GM18858 (cell line): ENCODE measurements around the gene ADGRD1.

Experiments
- ATAC-seq: cut with Tn5 transposase; IDR thresholded peaks from one replicate; pipeline ENCODE4 v1.9.1; 2021; ENCODE audit not compliant: unreplicated experiment

Gene ADGRD1

DNA sequence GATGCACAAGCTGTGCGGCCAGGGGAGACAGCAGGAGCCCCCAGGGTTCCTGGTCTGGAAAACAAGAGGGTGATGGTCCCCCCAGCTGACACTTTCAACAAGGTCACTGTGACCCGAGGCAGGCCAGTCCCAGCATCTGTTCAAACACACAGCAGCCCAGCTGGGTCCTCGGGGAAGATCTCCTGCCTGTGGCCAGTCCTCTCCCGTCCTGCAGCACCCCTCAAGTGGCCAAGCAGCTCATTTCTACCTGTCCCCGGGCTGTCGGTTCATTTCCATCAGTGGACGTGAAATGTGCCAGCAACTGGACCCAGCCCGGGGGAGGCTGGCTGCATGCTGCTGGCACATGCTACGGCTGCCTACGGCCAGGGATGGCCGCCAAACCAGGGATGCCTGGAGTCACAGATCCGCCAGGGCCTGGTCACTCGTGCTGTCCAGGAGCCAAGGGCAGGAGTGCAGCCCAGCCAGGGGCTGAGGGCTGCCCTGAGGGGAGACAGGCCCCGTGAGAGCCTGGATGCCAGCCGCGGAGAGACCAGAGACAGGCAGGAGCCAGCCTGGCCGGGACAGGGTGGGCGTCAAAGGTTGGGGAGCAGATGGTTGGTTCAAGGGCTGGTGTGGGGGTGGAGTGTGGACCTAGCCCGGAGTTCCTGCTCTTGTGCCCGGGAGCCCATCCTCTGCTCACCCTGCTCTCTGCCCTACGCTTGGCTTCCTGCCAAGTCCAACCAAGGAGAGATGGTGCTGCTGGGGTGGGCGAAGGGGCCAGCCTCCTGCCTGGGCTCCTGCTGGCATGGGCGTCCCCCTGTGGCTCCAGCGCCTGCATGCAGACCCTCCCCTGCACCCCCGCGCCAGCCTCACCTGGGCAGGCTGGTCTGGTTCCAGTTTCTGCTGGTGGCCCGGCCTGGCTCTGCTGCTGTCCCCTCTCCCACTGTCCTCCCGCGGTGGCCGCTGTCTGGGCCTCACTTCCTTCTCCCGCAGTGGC is 143.8 kb downstream of the ADGRD1 start:
- no peak for ATAC-seq

DNA sequence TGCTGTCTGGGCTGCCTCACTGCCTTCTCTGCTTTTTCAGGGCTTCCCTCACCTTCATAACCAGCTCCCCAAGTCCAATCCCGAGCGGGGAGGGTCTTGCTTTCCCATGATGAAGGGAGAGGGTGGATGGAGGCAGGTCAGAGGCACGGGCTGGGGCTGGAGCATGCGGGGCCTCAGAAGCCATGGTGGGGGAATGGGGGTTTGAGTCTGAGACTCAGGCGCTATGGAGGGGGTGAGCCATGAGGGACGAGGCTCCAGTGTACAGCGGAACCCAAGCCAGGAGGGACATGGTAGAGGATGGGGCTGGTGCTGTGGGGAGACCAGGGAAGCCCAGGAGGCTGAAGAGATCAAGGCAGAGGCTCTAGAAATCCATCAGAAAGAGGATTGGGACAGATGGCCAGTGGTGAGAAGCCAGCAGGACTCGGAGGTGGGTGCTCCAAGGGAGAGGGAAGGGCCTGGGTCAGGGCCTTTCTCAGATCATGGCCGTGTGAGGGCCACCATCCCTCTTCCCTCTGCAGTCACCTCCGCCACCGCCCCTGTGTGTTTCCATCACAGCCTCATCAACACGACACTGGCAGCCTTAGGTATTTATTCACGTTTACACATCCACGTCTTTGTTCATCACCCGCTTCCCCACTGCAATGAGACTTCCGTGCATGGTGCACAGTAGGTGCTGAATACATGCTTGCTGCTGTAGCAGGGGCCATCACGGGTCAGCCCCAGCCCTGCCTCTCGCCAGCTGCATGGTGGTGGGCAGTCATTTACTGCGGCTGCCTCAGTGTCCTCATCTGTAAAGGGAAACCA is 144.7 kb downstream of the ADGRD1 start:
- no peak for ATAC-seq

DNA sequence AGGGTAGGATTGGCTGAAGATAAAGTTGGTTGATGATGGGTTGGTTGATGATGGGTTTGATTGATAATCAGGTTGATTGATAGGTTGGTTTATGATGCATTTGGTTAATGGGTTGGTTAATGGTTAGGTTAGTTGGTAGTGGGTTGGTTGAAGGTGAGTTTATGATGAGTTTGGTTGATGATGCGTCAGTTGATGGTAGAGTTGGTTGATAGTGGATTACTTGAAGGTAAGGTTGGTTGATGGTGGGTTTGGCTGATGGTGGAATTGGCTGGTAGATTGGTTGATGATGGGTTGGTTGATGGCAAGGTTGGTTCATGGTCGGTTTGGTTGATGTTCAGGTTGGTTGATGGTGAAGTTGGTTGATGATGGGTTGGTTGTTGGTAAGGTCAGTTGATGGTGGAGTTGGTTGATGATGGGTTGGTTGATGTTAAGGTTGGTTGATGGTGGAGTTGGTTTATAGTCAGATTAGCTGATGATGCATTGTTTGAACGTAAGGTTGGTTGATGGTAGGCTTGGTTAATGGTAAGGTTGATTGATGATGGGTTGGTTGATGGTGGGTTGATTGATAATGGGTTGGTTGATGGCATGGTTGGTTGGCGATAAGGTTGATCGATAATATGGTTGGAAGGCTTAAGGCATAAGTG is 146.4 kb downstream of the ADGRD1 start:
- ATAC-seq: no peak

DNA sequence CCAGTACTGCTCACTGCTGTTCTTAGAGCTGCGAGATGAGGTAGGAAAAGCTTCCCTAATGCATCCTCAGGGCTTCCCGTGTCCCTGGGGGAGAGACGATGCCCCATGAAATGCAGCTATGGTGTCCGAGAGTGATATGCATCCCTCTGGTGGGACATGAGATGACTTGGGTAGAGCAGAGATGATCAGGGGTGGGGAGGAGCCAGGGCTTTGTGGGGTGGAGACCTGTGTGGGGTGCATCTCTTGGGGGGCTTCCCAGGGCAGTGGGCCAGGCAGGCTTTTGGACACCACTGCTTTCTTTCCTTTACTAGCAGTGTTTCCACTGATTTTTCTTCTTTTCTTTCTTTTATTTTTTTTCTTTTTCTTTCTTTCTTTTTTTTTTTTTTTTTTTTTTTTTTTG is 147.3 kb downstream of the ADGRD1 start:
- ATAC-seq: no peak

DNA sequence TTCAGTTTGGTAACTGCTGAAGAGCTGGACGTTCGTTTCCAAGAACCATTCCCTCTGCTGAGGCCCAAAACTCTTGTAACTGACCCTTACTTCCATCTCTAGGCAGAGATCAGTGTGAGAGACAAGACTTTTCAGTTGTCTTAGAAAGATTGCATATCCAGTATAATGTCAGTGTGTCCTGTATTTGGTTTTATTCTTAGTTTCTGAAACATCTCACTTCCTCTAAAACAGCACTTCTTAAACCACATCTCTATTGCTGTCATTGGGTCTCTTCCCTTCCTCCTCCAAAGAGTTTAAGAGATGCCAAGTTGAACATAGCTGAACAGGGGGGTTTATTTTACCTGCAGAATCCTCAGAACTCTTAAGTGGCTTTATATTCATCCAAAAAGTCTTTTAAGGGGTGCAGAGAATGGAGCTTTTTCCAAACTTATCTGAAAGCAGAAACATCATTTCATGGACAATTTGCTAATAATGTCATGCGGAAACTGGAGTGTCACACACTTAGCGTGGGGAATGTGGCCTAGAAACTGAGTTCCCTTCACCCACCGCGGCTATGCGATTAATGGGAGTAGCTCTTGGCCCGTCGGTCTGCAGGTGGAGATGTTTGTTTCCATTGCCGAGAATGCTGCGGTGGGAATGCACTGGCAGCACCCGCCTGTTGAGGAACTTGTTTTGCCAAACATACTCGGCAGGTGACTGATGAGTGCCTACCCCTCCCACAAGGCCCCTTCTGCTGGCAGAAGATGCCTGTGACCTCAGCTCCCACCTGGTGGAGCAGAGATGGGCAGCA is 148.2 kb downstream of the ADGRD1 start:
- ATAC-seq: peak; percentile 90

DNA sequence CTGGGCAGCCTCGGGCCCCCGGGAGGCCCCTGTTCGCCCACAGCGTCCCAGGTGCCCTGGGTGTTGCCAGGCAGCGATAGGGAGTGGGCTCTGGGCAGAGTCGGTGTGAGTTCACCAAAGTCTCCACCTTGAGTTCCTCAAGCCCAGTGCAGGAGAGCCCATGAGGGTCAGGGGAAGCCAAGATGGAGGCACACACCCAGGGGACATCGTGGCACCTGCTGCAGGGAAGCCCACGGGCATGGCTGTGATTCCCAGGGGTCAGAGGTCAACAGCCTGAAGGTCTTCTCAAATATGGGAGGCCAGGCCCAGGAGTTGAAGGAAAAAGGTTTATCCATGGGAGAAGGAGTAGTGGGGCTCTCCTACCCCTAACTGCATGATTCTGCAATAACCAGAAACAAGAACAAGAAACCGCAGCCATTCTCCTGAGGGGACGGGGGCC is 148.8 kb downstream of the ADGRD1 start:
- no peak for ATAC-seq

DNA sequence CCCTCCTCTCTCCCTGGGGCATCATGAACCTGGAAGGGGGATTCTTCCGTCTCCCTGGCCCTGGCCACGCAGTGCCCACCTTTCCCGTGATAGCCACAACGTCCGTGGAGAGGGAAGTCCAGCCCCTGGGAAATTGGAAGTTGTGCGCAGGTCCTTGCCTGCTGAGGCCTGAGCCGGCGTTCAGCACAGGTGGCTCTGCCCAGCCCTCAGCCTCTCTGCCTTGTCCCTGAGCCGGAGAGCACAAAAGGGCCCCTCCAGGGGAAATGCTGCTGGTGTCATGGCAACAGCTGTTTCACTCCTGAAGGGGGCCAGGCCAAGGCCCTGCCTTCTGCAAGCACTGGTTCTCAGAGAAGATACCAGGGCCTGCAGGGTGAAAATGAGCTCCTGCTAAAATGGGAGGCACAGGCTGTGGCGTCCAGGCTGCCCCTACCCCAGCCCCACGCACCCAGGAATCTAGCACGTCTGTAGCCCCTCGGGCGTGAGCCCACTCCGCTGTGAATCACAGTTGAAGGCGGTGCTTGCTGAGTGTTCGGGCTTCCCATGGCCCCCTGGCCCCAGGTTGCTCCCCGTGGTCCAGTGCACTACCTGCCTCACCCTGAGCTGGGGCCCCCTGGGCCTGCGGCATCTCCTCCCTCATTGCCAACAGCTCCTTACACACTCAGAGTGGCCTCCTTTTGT is 149.4 kb downstream of the ADGRD1 start:
- ATAC-seq: no peak

DNA sequence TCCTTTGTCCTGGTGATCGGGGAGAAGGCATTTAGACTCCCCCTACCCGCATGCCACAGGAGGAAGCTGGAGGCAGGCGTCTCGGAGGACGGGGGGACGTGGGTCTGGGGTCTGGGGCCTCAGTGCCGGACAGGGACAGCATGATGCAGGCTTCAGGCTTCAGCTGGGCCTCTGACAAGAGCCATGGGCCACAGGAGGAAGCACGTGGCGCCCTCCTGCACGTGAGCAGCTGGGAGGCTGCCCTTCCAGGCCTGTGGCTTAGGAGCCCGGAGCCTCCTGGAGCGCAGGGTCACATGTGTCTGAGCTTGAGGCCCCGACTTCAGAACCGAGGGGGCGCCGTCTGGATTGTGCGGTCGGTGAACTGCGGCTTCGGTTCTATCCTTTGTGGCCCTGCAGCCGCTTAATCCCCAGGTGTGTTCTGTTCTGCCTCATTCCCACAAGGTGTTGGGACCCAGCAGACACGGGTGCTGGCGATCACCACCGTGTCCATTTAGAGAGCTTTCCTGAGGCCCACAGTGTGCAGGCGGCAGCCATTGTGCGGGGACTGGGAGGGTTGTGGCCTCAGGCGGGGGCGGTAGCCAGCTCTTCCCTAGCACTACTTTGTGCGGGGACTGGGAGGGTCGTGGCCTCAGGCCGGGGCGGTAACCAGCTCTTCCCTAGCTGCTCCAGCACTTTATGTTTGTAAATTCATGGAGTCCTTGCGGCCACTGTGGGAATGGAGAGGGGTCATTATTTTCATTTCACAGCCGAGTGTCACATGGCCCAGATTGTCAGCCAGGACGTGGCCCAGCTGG is 150.2 kb downstream of the ADGRD1 start:
- ATAC-seq: no peak

DNA sequence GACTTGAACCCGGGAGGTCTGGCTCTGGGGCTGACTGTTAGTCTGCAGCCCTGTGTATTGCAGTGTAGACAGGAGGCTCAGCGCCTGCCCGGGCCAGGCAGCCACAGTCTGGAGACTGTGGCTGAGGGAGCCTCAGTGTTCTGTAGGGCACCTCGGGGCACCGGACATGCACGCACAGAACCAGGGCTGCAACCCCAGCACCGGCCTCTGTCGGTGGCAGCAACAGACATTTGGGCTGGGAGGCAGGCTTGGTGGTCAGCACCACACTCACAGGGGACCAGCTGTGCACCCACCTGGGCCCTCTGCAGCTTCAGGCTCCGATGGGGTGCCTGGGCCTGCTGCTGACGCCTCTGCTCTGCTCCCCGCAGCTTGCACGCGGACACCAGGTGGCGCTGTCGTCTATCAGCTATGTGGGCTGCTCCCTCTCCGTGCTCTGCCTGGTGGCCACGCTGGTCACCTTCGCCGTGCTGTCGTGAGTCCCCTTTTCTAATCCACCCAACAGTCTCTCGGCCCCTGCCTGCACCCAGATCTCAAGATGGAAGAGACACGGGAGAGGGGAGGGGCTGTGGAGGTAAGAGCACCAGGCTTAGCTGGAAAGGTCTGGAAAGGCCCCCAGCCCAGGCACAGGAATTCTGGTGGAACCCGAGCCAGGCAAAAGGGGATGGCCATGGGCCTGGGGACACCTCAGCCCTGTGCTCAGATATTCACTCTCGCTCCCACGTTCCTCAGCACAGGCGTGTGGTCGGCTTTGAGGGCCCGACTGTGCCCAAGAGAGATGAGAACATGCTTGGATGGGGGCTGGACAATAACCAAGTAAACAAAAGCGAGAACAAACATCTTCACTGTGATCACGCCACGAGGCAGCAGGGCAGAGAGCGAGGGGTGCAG is 151.0 kb downstream of the ADGRD1 start:
- ATAC-seq: peak; percentile 33

DNA sequence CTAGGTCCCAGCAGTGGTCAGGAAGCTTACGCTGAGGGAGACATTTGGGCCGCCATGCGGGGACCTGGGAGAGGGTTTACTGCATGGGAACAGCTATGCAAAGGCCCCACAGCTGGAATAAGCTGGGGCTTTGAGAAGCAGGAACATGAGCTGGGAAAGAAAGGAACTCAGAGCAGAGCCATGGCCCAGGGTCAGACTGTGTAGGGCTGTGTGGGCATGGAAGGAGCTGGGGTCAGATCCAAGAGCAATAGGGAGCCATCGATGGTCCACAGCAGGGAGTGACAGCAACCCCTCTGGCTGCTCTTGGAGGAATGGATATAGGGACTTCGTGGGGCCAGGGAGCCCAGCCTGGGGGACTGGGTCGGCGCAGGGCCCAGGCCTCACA is 151.6 kb downstream of the ADGRD1 start:
- no peak for ATAC-seq

DNA sequence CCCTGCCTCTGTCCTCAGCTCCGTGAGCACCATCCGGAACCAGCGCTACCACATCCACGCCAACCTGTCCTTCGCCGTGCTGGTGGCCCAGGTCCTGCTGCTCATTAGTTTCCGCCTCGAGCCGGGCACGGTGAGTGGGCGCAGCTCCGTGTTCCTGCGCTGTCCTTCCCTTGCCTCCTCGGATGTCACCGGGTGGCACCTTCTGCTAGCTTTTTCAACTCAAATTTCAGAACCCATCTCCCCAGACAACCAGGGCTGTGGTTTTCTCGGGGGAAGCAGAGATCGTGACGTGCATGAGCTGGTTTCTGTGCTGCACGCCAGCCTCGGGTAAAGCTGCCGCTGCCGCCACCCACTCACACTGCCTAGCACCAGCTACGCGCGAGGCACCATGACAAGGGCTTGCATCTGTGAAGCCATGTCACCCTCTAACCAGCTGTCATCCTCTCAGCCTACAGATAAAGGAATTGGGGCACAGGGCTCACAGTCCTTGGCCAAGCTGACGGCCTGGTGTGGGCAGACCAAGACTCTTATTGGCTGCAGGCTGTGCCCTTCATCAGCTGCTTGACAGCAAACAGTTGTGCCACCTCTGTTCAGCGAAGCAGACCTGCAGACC is 152.1 kb downstream of the ADGRD1 start:
- ATAC-seq: no peak

DNA sequence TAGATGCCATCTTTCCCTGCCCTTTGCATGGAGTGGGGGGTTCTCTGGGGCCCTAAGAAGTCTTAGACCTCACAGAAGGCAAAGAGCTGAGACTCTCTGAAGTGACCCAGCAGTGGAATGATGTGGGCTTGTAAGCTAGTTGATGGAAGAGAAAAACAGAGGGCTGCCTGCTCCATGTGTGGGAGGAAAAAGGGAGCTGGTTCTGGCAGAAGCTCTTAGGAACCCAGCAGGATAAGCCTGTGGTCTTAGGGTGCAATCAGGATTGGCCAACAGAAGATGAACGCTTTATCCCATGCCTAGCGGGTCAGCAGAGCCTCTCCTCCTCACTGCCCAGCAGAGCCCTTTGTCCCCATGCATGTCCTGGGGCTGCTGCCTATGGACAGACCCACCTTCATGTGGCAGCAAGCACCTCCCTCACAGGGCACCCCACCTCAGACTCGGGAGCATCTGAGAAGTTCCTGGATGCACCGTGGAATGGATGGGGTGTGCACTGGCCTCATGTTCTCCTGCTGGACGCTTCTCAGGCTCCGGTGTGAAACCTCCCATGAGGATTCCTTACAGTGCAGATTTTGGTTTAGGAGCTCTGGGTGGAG is 152.7 kb downstream of the ADGRD1 start:
- no peak for ATAC-seq

DNA sequence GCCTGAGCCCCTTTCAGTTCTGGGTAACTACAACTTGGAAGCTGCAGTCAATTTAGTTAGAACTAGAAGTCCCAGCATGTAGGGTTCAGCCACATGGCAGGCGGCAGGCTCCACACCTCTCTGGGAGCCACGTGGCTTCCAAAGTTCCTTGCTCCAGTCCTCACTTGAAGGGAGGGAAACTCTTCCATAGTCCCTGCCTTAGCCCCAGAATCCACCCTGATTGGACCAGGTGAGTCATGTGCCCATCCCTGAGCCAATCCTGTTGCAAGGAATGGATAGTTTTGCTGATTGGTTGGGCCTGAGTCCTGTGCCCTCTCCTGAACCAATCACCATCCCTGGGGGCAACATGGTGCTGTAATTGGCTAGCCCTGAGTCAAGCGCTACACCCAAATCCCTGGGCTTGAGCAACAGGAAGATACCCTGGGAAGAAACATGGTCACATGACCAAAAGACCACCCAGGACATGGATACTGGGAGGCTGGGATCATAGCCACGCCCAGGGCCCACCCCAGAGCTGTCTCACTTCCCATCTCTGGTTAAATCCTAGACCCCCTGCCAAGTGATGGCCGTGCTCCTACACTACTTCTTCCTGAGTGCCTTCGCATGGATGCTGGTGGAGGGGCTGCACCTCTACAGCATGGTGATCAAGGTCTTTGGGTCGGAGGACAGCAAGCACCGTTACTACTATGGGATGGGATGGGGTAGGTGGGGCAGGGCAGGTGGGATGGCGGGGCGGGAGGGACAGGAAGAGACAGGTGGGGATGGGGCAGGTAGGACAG is 154.7 kb downstream of the ADGRD1 start:
- ATAC-seq: no peak

DNA sequence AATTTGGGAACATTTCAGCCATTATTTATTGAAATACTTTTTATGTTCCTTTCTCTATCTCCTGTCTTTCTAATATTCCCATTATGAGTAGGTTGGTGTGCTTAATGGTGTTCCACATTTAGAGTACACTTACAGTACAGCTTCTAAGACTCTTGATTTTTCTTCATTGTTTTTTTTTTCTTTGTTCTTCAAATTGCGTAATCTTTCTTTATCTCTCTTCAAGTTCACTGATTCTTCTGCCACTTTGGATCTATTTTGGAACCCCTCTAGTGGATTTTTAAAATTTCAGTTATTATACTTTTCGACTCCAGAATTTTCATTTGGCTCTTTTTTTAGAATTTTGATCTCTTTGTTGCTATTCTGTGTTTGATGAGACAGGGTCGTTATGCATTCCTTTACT is 157.7 kb downstream of the ADGRD1 start:
- ATAC-seq: no peak

DNA sequence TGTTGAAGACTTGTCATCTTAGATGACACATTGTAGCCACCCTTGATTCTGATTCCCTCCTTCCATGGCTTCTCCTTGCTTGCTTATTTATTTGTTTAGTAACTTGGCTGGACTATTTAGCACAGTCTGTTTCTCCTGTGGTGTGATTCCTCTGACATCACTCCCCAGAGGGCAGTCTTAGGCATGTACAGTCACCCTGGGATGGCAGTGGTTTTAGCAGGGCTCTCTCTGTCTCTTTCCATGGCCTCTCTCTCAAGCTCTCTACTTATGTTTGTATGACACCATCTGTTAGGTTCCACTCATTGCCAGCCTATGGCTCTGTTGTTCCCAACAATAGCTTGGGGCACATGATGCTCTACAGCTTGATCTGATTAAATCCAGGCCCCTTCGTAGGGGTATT is 158.3 kb downstream of the ADGRD1 start:
- no peak for ATAC-seq

DNA sequence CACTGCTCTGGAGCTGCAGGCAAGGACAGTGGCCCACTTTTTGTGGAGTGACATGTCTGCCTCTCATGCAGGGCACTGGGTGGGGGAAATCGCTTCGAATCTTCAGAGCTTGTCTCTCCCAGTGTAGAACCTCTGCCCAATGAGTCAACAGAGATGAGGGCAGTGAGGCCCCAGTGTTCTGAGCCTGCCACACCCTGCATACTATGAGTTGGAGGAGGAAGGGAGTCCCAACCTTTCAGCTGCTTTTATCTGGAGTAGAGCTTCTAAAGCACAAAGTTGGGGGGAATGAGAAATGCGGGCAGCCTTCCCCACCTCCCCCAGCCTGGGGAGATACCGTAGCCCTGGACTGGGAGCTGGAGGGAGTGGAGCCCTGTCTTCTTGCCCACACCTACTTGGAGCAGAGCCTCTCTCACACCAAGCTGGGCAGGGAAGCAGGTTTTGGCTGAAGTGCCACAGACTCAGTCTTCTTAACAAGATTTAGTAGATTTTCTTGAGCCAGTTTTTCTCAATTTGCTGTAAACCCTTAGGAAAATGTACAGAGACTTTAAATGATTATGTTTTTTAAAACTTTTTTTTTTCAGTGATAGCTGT is 159.1 kb downstream of the ADGRD1 start:
- no peak for ATAC-seq
